Left hindlimb (tissue), 1 donor: ENCODE data around the gene SLC26A2.
A peak's percentile ranks its signal among the peaks of the same experiment; 100 is the strongest.

Experiments used
- DNase-seq: peaks from one replicate; pipeline ENCODE4 v3.0.0-alpha.2; 2018

SLC26A2 gene

GRCh38 chr5:149960272-149961185 lies at the start of gene SLC26A2:
TSS of gene SLC26A2 (plus strand) at chr5:149960758. CDS start at chr5:149977653, 16,895 bp downstream.
- peak; percentile 98 for DNase-seq

- no peak for DNase-seq
Observed at GRCh38 chr5:149911031-149911430, 49.5 kb upstream of the SLC26A2 start.

DNA sequence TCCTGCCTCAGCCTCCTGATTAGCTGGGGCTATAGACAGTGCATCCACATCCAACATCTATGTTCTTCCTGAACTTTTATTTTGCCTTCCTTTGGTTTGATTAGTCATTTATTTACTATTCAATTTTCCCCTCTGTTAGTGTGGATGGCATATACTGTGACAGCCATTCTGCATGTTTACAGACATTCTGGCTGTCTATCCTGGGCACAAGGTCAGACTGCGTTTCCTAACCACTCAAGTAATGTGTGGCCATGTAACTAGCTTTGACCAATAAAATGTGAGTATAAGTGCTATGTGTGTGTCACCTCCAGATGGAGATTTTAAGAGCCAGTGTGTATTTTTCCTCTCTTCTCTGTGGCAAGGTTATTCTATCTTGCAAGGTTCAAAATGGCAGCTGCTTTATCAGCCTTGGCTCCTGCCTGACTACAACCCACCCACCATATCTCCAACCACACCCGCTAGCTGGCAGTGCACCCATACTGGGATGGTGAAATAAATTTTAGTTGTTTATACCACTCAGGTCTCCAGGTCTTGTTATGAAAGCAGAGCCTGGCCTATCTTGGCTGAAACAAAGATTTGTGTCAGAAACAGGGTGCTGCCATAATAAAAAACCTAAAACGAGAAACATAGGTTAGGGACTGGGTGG lies 48.2 kb upstream of the SLC26A2 start:
- no peak for DNase-seq

GRCh38 chr5:149913436-149914419 lies 46.8 kb upstream of the SLC26A2 start:
- no peak for DNase-seq

- no peak for DNase-seq
Observed at GRCh38 chr5:149915392-149916260, 44.9 kb upstream of the SLC26A2 start.

DNA sequence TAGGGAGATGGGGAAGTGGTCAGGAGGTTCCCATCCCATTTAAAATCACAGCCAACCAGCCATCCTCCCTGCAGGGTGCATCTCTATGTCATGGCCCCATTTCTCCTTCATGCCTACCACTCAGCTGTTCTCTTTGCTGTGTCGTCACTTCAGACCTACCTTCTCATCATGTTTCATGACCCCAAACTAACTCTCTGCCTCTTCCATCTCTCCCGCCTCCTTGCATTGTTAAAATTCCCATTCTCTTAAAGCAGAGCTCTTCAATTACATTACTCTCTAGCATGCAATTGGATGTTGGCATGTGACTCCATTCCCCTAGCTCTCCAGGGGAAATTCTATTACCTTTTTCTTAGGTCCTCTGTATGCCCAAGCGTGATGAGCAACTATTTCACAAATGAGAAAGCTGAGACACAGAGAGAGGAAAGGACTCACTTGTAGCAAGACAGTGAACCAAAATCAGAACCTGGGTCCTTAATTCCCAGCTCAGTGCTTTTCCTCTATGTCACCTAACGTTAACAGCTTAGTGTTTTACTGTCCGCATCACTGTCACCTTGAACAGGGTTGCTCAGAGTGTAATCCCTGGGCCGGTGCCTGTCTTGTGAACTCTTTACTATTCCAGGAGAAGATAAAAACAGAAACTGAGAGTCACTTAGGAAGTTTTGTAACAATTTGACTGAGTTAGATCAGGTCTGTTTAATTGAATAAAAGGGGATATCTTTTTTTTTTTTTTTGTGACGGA lies 44.1 kb upstream of the SLC26A2 start:
- no peak for DNase-seq

DNA sequence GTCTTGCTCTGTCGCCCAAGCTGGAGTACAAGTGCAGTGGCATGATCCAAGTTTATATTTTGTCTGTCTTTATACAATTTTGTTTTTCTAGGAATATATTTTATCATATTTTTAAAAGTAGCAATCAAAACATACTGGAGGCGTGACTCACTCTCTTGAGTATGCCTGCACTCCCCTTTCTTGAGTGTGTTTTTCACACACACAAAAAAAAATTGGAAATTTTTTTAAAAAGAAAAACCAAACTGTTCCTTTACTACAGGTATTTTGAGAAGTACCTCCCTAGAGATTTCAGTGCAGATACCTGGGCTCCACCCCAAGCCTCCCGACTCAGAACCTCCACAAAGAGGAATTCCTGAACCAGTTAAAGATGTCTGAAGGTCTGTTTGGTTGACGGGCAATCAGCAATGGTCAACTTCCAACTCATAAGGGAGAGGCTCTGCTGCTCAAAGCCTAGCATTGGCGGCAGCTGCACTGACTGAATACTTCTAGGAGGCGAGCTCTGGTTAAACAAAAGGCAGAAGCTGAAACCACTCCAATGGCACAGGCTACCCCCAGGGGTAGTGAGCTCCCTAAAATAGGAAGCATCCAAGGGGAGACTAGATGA lies 43.4 kb upstream of the SLC26A2 start:
- no peak for DNase-seq

DNA sequence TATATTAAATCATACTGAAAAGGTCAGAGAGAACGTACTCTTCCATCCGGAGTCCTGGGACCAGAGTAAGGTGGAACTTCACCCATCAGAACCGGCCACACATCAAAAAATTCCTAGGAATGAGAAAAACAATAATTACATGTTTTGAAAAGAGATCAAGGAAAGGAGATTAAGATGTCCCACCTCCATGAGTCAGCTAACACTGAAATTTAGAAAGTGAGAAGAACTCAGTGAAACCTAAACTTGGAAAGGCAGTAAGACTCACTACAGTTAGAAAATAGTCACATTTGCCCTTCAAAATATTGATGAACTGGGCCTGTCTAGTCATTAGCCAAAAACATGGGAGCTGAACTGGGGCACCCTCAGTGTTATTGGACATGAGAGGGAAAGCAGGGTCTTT lies 39.0 kb upstream of the SLC26A2 start:
- DNase-seq: no peak

DNA sequence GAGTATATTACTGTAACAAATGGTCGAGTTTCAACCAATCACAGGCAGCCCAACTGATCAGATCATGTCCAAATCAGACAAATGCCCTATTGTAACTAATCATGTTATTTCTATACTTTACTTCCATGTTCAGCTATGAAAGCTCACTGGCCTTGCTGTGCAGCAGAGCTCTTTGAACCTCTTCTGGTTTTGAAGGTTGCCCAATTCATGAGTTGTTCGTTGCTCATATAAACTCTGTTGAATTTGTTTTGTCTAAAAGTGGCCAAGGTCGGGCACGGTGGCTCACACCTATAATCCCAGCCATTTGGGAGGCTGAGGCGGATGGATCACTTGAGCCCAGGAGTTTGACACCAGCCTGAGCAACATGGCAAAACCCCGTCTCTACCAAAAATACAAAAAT lies 37.6 kb upstream of the SLC26A2 start:
- no peak for DNase-seq

- DNase-seq: no peak
Observed at GRCh38 chr5:149924486-149924885, 36.1 kb upstream of the SLC26A2 start.

GRCh38 chr5:149930043-149930748 lies 30.4 kb upstream of the SLC26A2 start:
- no peak for DNase-seq

GRCh38 chr5:149930749-149931574 lies 29.6 kb upstream of the SLC26A2 start:
- no peak for DNase-seq

GRCh38 chr5:149931992-149932436 lies 28.5 kb upstream of the SLC26A2 start:
- no peak for DNase-seq

GRCh38 chr5:149932445-149933350 lies 27.9 kb upstream of the SLC26A2 start:
- no peak for DNase-seq

DNA sequence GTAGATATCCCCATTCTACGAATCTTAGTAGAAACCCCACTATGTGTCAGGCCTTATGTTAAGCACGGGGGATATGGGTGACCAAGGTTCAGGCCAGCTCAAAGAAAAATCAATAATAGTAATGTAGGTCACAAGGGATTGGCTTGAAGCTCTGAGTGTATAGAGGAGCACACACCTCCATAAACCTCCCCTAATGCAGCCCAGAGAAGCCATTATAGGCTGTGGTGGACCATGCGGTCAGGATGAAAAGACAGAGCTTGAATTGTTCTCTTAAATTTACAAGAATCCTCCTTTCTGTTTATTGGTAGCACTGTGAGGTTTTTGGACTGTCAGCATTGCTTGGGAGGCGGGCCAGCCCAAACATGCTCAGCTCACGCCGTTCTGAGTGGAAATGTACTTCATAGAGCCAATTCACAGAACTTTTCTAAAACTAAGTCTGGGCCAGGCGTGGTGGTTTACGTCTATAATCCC lies 25.1 kb upstream of the SLC26A2 start:
- DNase-seq: peak; percentile 39

DNA sequence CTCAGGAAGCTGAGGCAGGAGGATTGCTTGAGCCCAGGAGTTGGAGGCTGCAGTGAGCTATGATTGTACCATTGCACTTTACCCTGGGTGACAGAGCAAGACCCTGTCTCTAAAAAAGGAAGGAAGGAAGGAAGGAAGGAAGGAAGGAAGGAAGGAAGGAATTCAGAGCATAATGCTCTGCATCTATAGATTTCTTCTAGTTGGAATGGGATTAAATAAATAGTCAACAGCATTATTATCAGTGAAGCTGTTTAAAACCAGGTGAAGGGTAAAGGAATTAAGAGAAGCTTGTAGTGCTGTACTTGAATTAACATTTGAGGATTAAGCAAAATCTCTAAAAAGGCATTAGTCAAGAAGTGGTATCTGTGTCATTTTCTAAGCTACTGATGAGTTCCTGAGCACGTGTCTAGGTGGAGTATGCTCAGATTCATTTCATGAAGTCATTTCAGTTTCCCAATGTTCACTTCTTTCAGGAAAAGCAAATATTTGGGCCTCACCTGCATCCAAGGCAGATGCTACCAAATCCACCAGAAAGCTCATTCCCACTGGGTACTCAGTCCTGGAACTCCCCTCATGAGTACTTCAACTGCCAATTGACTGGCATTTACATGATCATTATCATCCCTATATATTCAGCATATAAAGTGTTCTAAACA lies 24.4 kb upstream of the SLC26A2 start:
- no peak for DNase-seq

DNA sequence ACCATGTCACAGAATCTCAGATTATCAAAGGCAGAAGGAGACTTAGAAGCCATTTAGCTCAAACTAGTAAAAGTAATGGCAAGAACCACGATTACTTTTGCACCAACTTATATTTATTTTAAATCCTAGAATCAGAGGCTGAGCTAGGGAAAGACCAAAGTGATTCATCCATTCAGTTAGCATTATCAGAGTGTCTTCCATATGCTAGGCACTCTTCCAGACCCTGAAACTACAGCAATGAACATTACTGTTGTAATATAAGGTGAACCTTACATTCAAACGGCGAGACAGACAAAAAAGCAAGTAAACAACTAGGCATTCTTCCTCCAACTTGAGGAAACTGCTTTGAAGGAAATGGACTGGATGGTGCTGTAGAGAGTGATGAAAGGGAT lies 23.9 kb upstream of the SLC26A2 start:
- no peak for DNase-seq
